Effector memory CD8-positive, alpha-beta T cell (primary cell): ENCODE measurements around the gene HEXIM1.

Source experiments
- ATAC-seq: fragments of 150-1000 bp; cut with Tn5 transposase; replicated peaks from 2 replicates; pipeline ENCODE4 v1.10.0; 2021; ENCODE audit warnings: mild to moderate bottlenecking, moderate library complexity
- DNase-seq, 3 experiments: peaks; one replicate each; pipeline ENCODE4 v3.0.0; 2021
- H3K27ac Mint-ChIP-seq, 2 donors: one replicate each; pipeline ENCODE4 v1.8.0; 2022; ENCODE audit warnings: mild to moderate bottlenecking in 2 of 2, mixed read lengths in 2 of 2, moderate library complexity in 2 of 2
- H3K27me3 Mint-ChIP-seq, 2 donors: one replicate each; pipeline ENCODE4 v1.8.0; 2022; ENCODE audit warnings: mixed read lengths in 2 of 2
- H3K36me3 Mint-ChIP-seq: one replicate; pipeline ENCODE4 v1.8.0; 2022; ENCODE audit warnings: mild to moderate bottlenecking, moderate library complexity, mixed read lengths; ENCODE audit not compliant: insufficient read depth
- H3K4me1 Mint-ChIP-seq, 2 donors: one replicate each; pipeline ENCODE4 v1.8.0; 2022; ENCODE audit warnings: low read depth in 2 of 2, mixed read lengths in 2 of 2
- H3K4me3 Mint-ChIP-seq, 2 donors: one replicate each; pipeline ENCODE4 v1.8.0; 2022; ENCODE audit warnings: mild to moderate bottlenecking in 2 of 2, mixed read lengths in 2 of 2, moderate library complexity in 2 of 2
- H3K9me3 Mint-ChIP-seq, 2 donors: one replicate each; pipeline ENCODE4 v1.8.0; 2022; ENCODE audit warnings: mixed read lengths in 2 of 2

HEXIM1 gene

GRCh38 chr17:45197555-45198334 is 49.5 kb downstream of the HEXIM1 start:
- no peak overlapping the region for H3K4me3 Mint-ChIP-seq
- H3K27ac Mint-ChIP-seq = no peak overlapping the region
- no peaks in the 10 kb centered on the region for H3K9me3 Mint-ChIP-seq
- ATAC-seq = peak; percentile 100
- no peaks in the 10 kb centered on the region for H3K4me1 Mint-ChIP-seq
- no peaks in the 10 kb centered on the region for H3K36me3 Mint-ChIP-seq
- DNase-seq = peak; percentile 88 to 89 (median 89)
- H3K27me3 Mint-ChIP-seq = no peaks in the 10 kb centered on the region

GRCh38 chr17:45200701-45201100 is 52.4 kb downstream of the HEXIM1 start:
- no peaks in the 10 kb centered on the region for H3K9me3 Mint-ChIP-seq
- no peak overlapping the region for H3K4me3 Mint-ChIP-seq
- H3K4me1 Mint-ChIP-seq = no peaks in the 10 kb centered on the region
- DNase-seq = no peak
- H3K27me3 Mint-ChIP-seq = no peaks in the 10 kb centered on the region
- H3K36me3 Mint-ChIP-seq = no peaks in the 10 kb centered on the region
- ATAC-seq = no peak
- peak overlapping the region in 1 of 2 donors; percentile 47 for H3K27ac Mint-ChIP-seq

- H3K4me1 Mint-ChIP-seq = no peaks in the 10 kb centered on the region
- H3K27ac Mint-ChIP-seq = no peak overlapping the region
- H3K9me3 Mint-ChIP-seq = no peaks in the 10 kb centered on the region
- no peak overlapping the region for H3K4me3 Mint-ChIP-seq
- H3K36me3 Mint-ChIP-seq = no peaks in the 10 kb centered on the region
- H3K27me3 Mint-ChIP-seq = no peaks in the 10 kb centered on the region
- ATAC-seq (no peak), DNase-seq (no peak)
Measured at GRCh38 chr17:45201457-45201856, 53.2 kb downstream of the HEXIM1 start.
